Subcutaneous abdominal adipose tissue (tissue), 5 donors: ENCODE results near the gene RASD1.

Experiments
- H3K27ac ChIP-seq: one replicate; pipeline ENCODE4 v1.7.0; 2013; ENCODE audit warnings: low read depth, mild to moderate bottlenecking, inconsistent platforms, low read length, moderate library complexity
- H3K27me3 ChIP-seq, 5 donors: one replicate each; pipeline ENCODE4 v1.7.0; 2013; ENCODE audit warnings: low read length in 5 of 5, inconsistent platforms in 1 of 5; ENCODE audit not compliant: control insufficient read depth in 5 of 5, insufficient read depth in 4 of 5
- H3K36me3 ChIP-seq, 5 donors: one replicate each; pipeline ENCODE4 v1.7.0; 2013; ENCODE audit warnings: low read length in 5 of 5; ENCODE audit not compliant: control insufficient read depth in 5 of 5, insufficient read depth in 5 of 5
- H3K4me1 ChIP-seq, 5 donors: one replicate each; pipeline ENCODE4 v1.7.0; 2013; ENCODE audit warnings: low read length in 5 of 5, mild to moderate bottlenecking in 3 of 5, moderate library complexity in 1 of 5; ENCODE audit not compliant: control insufficient read depth in 5 of 5, insufficient read depth in 5 of 5
- H3K4me3 ChIP-seq, 5 donors: one replicate each; pipeline ENCODE4 v1.7.0; 2013; ENCODE audit warnings: low read length in 5 of 5, low read depth in 1 of 5
- H3K9ac ChIP-seq, 5 donors: one replicate each; pipeline ENCODE4 v1.7.0; 2013; ENCODE audit warnings: low read length in 5 of 5, mild to moderate bottlenecking in 4 of 5, moderate library complexity in 3 of 5
- H3K9me3 ChIP-seq, 5 donors: one replicate each; pipeline ENCODE4 v1.7.0; 2013; ENCODE audit warnings: low read length in 5 of 5; ENCODE audit not compliant: control insufficient read depth in 5 of 5
- donor health status: healthy.
- donor health status: healthy.
- donor health status: healthy.
- donor health status: healthy.
- donor health status: healthy.

Gene RASD1

DNA sequence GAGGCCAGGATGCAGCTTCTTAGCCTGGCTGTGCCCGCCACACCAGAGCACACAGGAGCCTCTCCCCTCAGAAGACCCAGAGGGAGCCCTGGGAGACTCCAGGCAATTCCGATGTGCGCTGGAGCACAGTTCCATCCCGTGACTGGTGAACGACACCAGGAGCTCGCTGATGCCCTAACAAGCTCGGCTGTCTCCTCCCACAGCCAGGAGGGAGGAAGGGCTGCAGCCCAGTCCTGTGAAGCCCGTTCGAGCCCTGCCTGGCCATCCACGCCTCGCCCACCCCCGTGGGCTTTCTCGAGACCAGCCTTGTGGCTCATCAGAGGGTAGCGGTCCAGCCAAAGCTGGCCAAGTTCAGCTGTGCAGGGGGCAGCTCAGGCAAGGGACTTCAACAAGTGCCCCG lies 21.8 kb upstream of the RASD1 start:
- H3K27me3 ChIP-seq: no peaks in the 10 kb centered on the region
- H3K36me3 ChIP-seq: peaks cover 0 to 27% (median 13%) of the 10 kb centered on the region in 5 donors
- H3K4me3 ChIP-seq: no peak overlapping the region
- peaks cover 9 to 37% (median 23%) of the 10 kb centered on the region in 5 donors for H3K4me1 ChIP-seq
- no peak overlapping the region for H3K9ac ChIP-seq
- no peak overlapping the region for H3K27ac ChIP-seq
- H3K9me3 ChIP-seq: no peaks in the 10 kb centered on the region

DNA sequence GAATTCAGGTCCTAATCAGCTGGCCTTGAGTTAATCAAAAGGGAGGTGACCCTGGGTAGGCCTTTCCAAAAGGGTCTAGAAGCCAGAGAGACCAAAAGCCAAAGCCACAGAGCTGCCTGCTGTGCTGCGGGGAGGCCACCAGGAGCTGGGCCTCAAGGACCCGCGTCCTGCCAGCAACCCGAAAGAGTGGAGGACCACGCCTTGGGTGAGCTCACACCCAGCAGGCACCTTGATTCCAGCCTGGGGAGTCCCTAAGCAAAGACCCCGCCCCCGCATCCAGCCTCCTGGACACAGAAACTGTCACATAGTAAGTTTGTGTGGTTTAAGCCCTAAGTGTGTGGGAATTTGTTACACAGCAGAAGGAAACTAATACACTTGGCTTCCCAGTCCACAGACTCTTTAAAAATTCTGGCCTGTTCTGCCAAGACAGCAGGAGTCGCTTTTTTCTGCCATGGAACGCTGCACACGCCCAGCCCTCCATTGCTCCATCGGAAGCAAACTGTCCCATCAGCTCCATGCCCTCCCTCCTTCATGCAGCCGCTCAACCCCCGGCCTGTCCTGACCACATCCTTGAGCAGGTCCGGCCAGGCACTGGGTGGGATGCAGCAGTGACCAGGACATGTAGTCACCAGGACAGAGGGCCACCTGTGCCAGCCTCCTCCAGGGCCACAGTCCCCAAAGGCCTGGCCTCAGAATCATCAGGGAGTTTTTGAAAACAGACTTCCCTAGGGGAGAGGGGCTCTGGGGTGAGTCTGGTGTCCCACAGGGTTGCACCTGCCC lies 20.9 kb upstream of the RASD1 start:
- Histone ChIP-seq H3K36me3 (peaks cover 0 to 26% (median 13%) of the 10 kb centered on the region in 5 donors), H3K9me3 (no peaks in the 10 kb centered on the region), H3K9ac (no peak overlapping the region), H3K27ac (peak overlapping the region; percentile 89), H3K4me1 (peaks cover 9 to 34% (median 19%) of the 10 kb centered on the region in 5 donors), H3K27me3 (no peaks in the 10 kb centered on the region), H3K4me3 (no peak overlapping the region)

DNA sequence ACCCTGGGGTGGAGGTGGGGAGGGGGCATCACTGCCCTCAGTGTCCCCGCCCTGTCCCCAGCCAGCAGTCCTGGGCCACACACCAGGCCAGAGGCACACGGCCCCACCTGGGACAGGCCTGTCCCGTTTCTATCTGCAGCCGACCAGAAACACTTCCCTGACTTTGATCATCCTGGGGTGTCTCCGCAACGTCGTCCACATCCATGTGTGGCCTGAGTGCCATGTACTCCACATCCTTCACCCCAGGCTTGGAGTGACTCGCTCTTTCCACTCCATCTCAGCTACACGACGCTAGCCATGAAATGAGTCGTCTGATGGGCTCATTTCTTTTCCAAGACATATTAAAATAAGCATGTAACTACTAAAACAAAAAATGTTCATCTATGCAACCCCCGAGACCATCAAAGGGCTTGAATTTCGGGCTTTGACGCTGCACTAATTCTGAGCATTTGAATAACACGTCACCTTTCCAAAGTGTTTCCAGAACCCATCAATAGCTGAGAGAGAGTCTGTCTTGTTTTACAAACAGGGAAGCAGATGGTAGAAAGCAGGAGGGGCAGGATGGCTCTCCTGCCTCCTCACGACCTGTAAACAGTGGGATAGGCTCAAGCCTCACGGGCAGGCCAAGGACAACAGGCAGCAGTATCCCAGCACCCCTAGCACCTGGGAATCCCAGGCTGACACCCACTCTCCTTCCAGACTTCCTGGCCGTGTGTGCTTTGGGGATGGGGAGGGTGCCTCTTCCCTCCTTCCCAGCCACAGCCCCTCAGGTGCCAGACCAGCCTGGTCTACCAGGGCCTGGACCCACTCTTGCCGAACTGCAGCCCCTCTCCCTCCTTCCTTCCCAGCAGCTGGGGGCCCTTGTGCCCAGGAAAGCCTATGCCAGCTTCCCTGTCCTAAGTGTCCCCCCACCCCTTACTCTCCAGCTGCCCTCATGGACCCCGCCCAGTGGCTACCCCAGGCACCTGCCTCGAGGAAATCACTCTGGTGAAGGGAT lies 20.0 kb upstream of the RASD1 start:
- Histone ChIP-seq H3K9me3 (no peaks in the 10 kb centered on the region), H3K4me1 (peaks cover 9 to 41% (median 25%) of the 10 kb centered on the region in 5 donors), H3K9ac (peak overlapping the region in 3 of 5 donors; percentile 53 to 68 (median 61)), H3K4me3 (no peak overlapping the region), H3K36me3 (peaks cover 0 to 19% (median 8%) of the 10 kb centered on the region in 5 donors), H3K27ac (peak overlapping the region; percentile 89), H3K27me3 (no peaks in the 10 kb centered on the region)

DNA sequence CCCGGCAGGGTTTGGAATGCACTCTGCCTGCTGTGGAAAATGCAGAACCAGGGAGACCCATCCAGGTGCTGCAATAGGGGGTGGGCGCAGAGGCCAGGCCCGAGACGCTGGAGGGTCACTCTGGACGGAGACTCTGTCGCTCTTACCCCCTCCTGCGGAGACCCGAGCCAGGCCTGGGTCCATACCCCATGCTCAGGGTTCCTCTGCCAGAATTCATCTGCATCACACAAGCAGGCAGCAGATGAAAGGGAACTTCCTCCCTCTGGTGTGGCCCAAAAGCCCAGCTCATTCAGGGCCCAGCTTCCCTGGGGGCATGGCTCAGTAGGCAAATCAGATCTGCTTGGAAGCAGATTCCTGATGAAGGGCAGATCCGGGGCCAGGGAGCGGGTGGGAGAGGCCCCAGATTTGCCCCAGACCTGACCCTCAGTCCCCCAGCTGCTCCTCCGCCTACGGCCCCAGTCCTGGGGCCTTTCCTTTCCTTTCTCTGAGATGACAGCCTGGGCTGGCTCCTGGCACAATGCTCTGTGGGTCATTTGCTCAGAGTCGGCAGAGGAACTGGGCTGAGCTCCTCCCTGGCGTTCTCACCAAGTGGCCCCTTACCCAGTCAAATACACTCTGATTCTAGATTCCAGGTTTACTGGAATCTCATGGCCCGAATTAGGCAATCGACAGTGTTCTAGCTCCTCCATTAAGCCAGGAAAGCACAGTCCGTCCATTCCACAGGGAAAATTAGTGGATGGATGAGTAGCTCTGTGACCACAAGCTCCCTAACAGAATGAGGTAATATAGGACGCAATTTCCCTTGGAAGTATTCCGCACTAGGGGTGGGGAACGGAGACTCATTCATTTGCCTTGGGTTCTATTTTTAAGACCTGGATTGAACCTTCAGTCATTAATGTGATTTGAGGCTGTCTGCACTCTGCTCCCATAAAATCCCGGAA lies 19.1 kb upstream of the RASD1 start:
- Histone ChIP-seq H3K4me1 (peaks cover 9 to 43% (median 31%) of the 10 kb centered on the region in 5 donors), H3K4me3 (no peak overlapping the region), H3K9me3 (no peaks in the 10 kb centered on the region), H3K36me3 (peaks cover 0 to 11% (median 0%) of the 10 kb centered on the region in 5 donors), H3K9ac (peak overlapping the region in 4 of 5 donors; percentile 38 to 68 (median 59)), H3K27me3 (no peaks in the 10 kb centered on the region), H3K27ac (peak overlapping the region; percentile 89)

DNA sequence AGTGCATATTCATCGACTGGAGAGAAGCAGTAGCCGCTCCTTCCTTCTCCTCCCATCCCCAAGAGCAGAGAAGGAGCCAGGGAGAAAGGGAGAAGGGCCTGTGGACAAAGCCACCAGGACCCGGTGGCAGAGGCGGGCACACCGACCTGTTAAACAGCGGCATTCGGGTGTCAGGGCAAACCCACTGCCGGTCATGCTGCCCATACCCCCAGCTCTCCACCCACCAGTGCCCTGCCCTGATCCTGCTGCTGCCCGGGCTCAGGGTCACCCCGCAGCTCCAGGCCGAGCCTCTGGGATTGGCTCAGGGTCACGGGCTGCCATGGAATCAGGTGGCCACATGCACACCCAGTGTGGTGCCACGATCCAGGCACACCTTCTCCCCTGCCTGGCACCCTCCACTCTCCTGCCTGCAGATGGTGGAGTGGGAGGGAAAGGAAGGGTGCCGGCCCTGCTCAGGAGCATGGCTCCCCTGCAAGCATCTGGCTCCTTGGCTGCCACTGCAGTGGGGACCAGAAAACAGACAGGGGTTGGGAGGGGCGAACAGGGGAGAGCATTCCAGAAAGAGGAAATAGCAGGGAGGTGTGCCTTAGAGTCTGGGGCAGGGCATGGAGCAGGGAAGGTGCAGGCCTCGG lies 18.3 kb upstream of the RASD1 start:
- H3K9ac ChIP-seq: peak overlapping the region in 3 of 5 donors; percentile 53 to 65 (median 59)
- H3K4me3 ChIP-seq: no peak overlapping the region
- no peaks in the 10 kb centered on the region for H3K27me3 ChIP-seq
- peaks cover 0 to 4% (median 0%) of the 10 kb centered on the region in 5 donors for H3K36me3 ChIP-seq
- H3K9me3 ChIP-seq: no peaks in the 10 kb centered on the region
- H3K4me1 ChIP-seq: peaks cover 9 to 44% (median 31%) of the 10 kb centered on the region in 5 donors
- peak overlapping the region; percentile 89 for H3K27ac ChIP-seq

DNA sequence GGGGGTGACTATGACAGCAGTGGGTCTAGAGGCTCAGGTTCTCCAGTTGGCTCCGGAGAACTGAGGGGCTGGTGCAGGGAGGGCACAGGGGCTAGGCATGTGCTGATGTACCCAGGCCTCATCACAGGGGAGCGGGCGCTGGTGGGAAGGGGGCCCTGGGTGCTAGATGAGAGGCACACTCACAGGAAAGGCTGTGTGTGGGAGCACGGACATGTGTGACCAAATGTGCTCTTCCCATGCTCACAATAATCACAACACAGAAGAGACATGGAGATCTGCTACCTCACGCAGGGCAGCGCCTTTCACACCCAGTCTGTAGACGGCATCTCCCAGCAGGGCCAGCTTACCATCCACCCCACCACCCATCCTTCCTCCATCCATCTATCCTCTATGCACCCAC lies 17.4 kb upstream of the RASD1 start:
- H3K4me1 ChIP-seq: peaks cover 9 to 45% (median 31%) of the 10 kb centered on the region in 5 donors
- no peaks in the 10 kb centered on the region for H3K27me3 ChIP-seq
- H3K27ac ChIP-seq: no peak overlapping the region
- H3K4me3 ChIP-seq: no peak overlapping the region
- no peaks in the 10 kb centered on the region for H3K9me3 ChIP-seq
- H3K9ac ChIP-seq: no peak overlapping the region
- peaks cover 0 to 9% (median 2%) of the 10 kb centered on the region in 5 donors for H3K36me3 ChIP-seq

DNA sequence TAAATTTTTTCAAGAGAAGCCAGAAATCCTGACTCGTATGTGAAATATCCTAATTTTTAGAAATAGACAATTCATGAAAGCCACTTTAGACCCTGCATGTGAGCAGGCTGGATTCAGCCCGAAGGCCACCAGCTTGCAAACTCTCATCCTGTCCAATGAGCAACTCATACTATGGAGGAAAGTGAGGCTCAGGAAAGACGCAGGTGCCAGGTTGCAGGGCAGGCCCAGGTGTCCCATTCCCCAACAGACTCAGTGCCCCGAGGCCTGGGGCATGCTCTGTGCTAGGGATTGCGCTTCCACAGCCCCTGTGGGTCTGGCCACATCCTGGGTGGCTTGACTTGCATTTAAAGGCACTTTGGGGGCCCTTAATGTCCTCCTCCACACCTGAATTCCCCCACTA lies 16.7 kb upstream of the RASD1 start:
- Histone ChIP-seq H3K9ac (no peak overlapping the region), H3K4me3 (no peak overlapping the region), H3K36me3 (peaks cover 0 to 10% (median 5%) of the 10 kb centered on the region in 5 donors), H3K27me3 (no peaks in the 10 kb centered on the region), H3K4me1 (peaks cover 9 to 45% (median 31%) of the 10 kb centered on the region in 5 donors), H3K9me3 (no peaks in the 10 kb centered on the region), H3K27ac (no peak overlapping the region)

DNA sequence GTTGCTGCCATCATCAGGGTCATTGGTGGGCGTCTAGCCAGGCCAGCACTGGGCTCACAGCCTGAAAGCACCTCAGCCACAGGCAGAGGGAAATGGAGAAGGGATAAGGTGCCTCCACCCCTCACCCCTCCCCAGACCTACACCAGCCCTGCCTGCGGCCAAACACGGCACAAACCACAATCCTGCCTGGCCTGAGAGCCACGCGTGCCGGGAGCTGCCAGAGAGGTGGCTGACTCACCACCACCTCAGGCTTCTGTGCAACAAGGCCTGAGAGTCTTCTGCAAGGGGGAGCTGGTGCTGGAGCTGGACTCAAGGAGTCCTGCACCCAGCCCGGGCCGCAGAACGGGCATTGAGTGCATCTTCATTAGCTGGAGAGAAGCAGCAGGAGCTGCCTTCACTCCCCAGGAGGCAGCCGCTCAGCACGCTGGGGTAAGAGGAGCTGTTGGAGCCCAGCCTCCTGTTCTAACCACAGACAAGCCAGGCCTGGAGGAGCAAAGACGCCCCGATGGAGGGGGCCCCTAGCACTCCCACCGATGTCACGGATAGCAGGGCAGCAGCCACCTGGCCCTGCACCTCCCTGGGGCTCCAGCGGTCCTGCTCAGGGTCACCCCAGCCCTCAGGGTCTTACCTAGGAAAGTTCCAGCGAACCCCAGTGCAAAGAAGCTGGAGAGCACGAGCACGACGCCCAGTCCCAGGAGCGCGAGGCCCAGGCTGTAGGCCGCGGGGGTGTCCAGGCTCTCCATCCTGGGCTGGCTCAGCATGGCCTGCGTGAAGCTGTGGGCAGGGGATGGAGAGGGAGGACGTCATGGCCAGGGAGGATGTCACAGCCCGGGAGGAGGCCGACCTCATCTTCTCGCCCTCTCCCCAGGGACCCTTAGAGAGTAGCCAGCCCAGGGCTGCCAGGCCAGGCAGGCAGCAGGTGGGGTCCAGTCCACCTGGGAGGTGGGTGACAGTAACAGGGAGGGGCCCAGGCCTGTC lies 16.0 kb upstream of the RASD1 start:
- H3K4me1 ChIP-seq: peaks cover 9 to 51% (median 36%) of the 10 kb centered on the region in 5 donors
- peaks cover 0 to 12% (median 5%) of the 10 kb centered on the region in 5 donors for H3K36me3 ChIP-seq
- H3K4me3 ChIP-seq: no peak overlapping the region
- H3K9ac ChIP-seq: peak overlapping the region in 1 of 5 donors; percentile 27
- H3K27ac ChIP-seq: no peak overlapping the region
- H3K27me3 ChIP-seq: no peaks in the 10 kb centered on the region
- H3K9me3 ChIP-seq: no peaks in the 10 kb centered on the region
